Transverse colon (tissue), 4 donors: ENCODE data around the gene GALR2.

ENCODE experiments used
- EP300 ChIP-seq: sonication (generic); formaldehyde crosslinking; IDR thresholded peaks from one replicate; pipeline ENCODE4 v1.6.1; 2017; ENCODE audit warnings: antibody characterized with exemption, low read depth
- POLR2A ChIP-seq: fragments of 450-650 bp; IDR thresholded peaks from one replicate; pipeline ENCODE4 v1.6.1; 2016; ENCODE audit warnings: antibody characterized with exemption, mild to moderate bottlenecking, moderate library complexity
- POLR2AphosphoS5 ChIP-seq, 3 donors: sonication (generic); formaldehyde crosslinking; IDR thresholded peaks; one replicate each; pipeline ENCODE4 v1.6.1; 2016; ENCODE audit warnings: antibody characterized with exemption in 3 of 3
- TF ChIP-seq, protein P1 (sequence below), 5 experiments: fragments of 200-600 bp in 3 of 5; fragments of 450-650 bp in 2 of 5; sonication (generic) in 3 of 5; IDR thresholded peaks; 1 replicate in 2 of 5; 2 replicates in 3 of 5; pipeline ENCODE4 v1.5.1; 2016 to 2017; ENCODE audit warnings: antibody characterized with exemption in 5 of 5, inconsistent platforms in 3 of 5, mild to moderate bottlenecking in 2 of 5, moderate library complexity in 1 of 5

GRCh38 chr17:76077584-76078110 lies 3.1 kb downstream of the GALR2 start:
- TF ChIP-seq, protein P1, sequence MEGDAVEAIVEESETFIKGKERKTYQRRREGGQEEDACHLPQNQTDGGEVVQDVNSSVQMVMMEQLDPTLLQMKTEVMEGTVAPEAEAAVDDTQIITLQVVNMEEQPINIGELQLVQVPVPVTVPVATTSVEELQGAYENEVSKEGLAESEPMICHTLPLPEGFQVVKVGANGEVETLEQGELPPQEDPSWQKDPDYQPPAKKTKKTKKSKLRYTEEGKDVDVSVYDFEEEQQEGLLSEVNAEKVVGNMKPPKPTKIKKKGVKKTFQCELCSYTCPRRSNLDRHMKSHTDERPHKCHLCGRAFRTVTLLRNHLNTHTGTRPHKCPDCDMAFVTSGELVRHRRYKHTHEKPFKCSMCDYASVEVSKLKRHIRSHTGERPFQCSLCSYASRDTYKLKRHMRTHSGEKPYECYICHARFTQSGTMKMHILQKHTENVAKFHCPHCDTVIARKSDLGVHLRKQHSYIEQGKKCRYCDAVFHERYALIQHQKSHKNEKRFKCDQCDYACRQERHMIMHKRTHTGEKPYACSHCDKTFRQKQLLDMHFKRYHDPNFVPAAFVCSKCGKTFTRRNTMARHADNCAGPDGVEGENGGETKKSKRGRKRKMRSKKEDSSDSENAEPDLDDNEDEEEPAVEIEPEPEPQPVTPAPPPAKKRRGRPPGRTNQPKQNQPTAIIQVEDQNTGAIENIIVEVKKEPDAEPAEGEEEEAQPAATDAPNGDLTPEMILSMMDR (IDR thresholded peaks at IDR 0.05) = no peak
- TF ChIP-seq POLR2AphosphoS5 (IDR thresholded peaks at IDR 0.05) (no peak), POLR2A (no peak), EP300 (no peak)
